DMS79 treated with DMSO at 0.1 percent for 48 hours (cell line): ENCODE data around the gene WNT4.

Experiments used
- DNase-seq: peaks from one replicate; lab custom pipeline; 2025; lab: John Stamatoyannopoulos, UW

Gene WNT4

DNA sequence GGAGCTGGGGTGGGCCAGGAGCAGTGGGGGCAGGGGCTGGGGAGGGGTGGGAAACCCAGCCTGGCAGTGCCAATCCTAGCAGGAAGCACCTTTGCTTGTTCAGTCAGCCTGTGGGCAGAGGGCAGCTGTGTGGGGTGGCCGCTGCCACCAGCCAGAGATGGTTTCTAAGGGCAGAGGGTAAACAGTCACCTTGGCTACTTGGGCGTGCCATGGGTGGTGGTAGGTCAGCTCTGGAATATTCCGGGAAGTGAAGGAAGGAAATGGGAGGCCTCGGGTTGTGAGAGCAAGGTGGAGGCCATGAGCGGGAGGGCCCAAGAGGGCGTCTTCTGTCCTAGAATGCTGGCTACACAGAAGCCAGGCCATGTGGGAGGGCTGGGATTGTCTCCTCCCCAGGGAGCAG, 20.7 kb upstream of the WNT4 start:
- DNase-seq: no peak

DNA sequence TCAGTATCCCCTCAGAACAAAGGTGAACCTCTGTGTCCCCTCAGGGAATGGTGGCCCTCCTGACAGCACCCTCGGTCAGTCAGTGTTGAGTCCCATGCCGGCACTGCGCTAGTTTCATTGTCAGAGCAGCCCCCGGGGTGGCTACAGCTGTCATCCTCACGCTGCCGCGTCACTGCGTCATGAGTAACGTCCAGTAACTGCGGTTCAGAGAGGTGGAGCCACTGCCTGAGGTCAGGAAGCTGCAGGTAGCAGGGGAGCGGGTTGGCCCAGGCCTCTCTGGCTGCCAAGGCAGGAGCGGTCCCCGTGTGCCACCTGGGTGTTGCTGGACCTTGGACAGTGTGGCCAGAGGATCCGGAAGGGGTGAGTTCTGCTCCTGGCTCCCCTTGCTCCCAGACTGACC, 20.2 kb upstream of the WNT4 start:
- no peak for DNase-seq

DNA sequence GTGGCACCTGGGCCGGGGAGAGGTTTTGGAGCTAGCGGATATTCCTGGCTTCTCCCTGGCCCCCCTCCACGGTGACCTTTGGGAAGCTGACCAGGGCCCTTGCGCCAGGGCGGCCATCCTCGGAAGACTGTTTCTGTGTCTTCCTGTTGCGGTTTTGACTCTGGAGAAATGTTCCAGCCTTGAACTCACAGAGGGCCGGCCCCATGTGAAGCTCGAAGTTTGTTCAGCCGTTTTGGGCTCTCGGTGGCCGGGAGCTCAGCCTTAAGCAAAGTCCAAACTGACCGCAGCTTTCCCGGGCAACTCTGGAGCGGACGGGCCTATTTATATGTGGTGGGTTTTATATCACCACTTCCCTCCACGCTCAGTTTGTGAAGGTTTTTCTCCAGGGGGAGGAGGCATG, 17.0 kb upstream of the WNT4 start:
- no peak for DNase-seq

DNA sequence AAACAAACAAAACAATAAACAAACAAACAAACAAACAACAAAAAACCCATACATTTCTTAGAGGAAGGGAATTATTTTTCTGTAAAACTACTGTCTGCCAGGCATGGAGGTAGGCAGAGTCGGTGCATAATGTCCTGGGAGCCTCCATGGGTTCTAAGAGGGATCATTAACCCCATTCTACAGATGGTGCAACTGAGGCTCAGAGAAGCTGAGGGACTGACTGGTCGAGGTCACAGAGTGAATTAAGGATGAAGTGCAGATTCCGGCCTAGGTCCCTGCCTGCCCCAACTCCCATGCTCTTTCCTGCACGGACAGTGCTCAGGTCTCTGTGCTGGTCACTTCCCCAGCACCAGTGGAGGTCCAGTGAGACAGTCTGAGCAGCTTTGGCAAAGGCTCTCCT, 15.8 kb upstream of the WNT4 start:
- DNase-seq: no peak

DNA sequence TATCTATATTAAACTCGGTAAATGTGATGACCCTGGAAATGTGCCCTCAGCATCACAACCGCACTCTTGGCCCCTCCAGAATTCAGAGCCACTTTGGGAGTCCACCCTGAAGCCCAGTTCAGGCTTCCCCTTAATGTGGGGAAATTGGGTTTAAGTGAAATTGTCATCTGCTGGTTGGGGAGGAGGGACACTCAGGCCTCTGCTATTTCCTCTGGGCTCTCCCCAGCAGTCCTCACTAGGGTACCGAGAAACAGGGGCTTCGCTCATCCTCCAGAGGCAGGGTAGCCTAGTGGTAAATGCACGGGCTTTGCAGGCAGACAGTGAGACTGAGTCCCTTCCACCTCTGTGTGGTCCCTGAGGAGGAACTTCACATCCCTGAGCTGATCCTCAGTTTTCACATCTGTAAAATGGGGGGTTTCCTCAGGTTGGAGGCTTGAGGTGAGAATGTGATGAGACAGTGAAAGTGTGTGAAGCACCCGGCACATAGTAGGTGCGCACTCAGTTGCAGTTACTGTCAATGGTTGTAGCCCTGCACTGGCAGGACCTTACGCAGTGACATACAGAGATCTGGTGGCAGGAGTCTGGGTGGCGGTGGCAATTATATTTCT, 14.6 kb upstream of the WNT4 start:
- no peak for DNase-seq

DNA sequence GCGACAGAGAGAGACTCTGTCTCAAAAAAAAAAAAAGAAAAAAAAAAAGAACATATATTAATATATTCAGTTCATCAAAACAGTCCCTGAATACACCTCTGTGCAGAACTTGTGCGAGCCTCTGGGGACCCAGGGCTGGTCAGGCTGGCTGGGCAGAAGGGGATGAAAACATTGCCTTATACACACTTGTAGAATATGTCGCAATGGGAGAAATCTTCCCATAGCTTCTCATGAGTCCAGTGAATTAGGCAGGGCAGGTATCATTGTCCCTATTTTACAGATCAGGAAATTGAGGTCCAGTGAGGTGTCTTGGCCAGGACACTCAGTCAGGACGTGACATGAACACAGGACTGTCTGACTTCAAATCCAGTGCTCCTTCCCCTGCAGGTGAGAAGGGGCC, 12.6 kb upstream of the WNT4 start:
- DNase-seq: no peak

DNA sequence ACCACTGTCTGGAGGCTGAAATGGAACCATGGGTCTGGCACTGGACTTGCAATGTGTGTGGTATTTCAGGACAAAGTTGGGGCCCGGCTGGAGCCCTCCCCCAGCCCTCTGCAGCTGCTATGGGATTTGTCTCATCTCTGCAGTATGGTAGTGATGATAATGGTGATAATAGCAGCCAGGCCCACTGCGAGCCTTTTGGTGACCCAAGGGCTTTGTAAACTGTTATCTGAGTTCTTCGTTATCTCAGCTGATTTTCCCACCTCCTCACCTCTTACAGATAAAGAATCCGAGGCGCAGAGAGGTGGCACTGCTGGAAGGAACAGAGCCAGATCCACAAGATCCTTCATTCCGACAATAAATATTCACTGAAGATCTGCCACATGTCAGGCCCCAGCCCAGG, 11.7 kb upstream of the WNT4 start:
- no peak for DNase-seq

DNA sequence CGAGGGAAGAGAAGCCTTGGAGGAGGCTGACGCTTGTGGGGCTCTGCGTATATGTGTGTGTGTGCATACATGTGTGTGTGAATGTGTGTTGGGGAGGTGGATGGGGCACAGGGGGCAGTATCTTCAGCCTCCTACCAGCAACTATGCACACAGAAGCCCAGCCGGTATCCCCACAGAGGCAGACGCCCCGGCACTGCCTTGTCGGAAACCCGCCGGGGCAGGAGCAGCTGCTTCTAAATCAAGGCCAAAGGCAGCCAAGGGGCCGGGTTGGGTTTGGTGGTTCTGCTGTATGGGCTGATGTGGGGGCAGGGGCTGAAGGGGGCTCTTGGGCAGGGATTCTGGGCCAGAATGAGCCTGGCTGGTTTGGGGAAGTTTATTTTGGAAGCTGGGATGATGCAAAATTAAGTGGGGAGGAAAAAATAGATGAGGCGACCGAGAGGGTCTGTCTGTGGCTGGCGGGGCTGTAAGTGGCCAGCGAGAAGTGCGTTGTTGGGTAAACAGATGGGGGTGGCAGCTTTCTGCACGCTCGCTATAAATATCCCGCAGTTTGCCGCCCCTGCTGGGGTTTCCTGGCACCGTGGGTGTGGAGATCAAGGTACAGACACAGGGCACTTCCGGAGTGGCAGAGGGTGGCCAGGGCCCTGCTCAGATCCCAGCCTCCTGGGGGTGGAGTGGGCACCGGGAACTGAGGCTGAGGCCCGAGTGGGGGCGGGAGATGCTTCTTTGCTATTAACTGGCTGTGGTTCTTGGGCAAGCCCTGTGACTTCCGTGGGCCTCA, 11.0 kb upstream of the WNT4 start:
- no peak for DNase-seq

- no peak for DNase-seq
Observed at GRCh38 chr1:22150923-22151322, 8.0 kb upstream of the WNT4 start.

GRCh38 chr1:22142315-22143064, 407 bp downstream of the WNT4 start:
- peak; percentile 45 for DNase-seq

GRCh38 chr1:22141554-22142314, 1.2 kb downstream of the WNT4 start:
- DNase-seq: peak; percentile 45

DNA sequence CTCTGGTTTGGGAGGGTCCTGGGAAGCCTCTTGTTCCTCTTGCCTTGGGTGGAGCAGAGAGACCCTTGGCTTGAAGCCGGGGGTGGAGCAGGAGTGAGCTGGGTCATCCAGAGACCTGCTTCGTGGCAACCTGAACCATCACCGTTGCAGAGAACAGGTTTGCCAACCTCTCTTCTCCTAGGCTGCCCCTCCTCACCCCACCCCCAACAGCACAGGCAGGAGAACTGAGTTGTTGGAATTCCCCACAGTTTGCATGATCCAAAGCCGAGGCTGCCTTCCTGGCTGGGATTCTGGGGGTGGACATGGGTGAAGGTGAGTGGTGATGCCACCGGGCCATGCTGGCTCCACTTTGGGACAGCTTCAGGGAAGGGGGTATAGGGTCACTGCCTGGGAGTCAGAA, 2.2 kb downstream of the WNT4 start:
- DNase-seq: no peak

- no peak for DNase-seq
Observed at GRCh38 chr1:22139817-22140216, 3.1 kb downstream of the WNT4 start.

DNA sequence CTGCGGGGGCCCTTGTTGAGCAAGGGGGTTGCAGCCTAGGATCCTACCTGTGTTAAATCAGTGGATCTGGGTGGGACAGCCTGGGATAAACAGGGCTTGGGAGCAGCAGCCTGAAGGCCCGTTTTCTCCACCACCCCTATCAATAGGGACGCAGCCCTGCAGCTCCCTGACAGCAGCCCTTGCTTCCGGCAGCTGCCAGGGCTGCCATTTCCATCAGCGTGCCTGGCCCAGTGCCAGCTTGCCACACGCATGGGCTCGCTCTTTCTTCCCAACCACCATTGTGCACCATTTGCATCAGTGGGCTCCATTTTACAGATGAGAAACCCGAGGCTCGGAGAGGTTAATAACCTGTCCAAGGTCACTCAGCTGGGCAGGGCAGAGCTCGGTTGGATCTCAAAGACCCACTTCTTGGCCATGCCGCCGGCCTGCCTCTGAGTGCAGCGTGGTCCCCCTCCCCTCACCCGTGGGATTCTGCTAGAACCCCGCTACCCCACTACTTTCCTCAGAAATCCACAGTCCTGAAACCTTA, 3.8 kb downstream of the WNT4 start:
- DNase-seq: peak; percentile 17

- no peak for DNase-seq
Observed at GRCh38 chr1:22137004-22137720, 5.7 kb downstream of the WNT4 start.

DNA sequence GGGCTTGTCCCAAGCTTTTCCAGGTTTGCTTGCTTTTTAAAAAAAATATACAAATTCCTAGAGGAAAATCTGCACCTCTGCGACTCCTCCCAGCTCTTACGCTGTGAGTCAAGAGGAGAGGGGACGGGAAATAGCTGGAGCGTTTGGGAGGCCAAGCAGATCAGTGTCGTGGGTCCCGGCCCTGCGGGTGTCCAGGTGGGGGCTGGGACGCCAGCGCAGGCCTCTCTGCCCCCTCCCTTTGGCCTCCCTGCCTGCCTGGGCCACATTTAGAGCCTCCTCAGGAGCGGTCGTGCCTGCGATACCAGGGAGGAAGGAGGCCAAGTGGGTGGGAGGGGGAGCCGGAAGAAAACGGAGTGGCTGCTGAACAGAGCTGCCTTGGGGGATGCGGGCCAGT, 9.0 kb downstream of the WNT4 start:
- DNase-seq: peak; percentile 25

- DNase-seq: no peak
Observed at GRCh38 chr1:22133247-22133930, 9.5 kb downstream of the WNT4 start.

- DNase-seq: no peak
Observed at GRCh38 chr1:22132517-22133235, 10.2 kb downstream of the WNT4 start.

- peak; percentile 52 for DNase-seq
Observed at GRCh38 chr1:22131875-22132486, 10.9 kb downstream of the WNT4 start.

GRCh38 chr1:22131062-22131461, 11.8 kb downstream of the WNT4 start:
- no peak for DNase-seq
